Measurements from ENCODE around the gene PHC2. TPM values are rescaled to one million over a fixed set of nuclear protein-coding genes. Genes with fewer than 3 reads are reported as not detected.
A peak's percentile ranks its signal among the peaks of the same experiment; 100 is the strongest.

PHC2 gene
- total RNA-seq, 6 donors from 2014 or later = 103 to 173 (median 129) TPM

DNA sequence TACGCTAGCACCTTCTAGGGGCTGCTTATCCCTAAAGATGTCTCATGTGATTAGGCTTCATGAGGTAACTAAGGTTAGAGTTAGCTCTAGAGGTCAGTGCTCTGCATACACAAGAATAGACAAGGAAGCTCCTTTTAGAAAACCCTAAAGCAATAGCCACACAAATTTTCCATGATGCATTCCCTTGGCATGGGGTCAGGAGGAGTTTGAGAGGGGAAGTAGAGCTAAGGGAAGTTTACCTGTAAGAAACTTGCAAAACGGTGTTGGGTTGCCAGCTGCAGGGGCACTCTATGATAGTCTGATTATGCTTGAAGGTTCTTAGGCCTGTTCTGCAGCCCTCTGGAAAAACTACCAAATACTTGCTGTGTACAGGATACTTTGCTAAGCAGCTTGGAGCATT is 71.0 kb downstream of the PHC2 start:
- H3K27ac ChIP-seq = no peak overlapping the region
- H3K36me3 ChIP-seq = no peaks in the 10 kb centered on the region
- TF ChIP-seq POLR2AphosphoS5 (IDR thresholded peaks at IDR 0.05) (no peak), POLR2A (IDR thresholded peaks at IDR 0.05) (no peak), EP300 (IDR thresholded peaks at IDR 0.05) (no peak)
- H3K4me1 ChIP-seq = peaks cover 14 to 34% (median 27%) of the 10 kb centered on the region in 4 donors
- DNase-seq = peak in 1 of 2 donors; percentile 36
- 72 to 73% methylated on average over 2 of the region's 2 CpGs for WGBS, 2 donors
- H3K9me3 ChIP-seq = no peaks in the 10 kb centered on the region
- H3K4me3 ChIP-seq = no peak overlapping the region
- ATAC-seq (ENCODE audit: low FRiP score in 2 of 2) = no peak
- no peaks in the 10 kb centered on the region for H3K27me3 ChIP-seq

DNA sequence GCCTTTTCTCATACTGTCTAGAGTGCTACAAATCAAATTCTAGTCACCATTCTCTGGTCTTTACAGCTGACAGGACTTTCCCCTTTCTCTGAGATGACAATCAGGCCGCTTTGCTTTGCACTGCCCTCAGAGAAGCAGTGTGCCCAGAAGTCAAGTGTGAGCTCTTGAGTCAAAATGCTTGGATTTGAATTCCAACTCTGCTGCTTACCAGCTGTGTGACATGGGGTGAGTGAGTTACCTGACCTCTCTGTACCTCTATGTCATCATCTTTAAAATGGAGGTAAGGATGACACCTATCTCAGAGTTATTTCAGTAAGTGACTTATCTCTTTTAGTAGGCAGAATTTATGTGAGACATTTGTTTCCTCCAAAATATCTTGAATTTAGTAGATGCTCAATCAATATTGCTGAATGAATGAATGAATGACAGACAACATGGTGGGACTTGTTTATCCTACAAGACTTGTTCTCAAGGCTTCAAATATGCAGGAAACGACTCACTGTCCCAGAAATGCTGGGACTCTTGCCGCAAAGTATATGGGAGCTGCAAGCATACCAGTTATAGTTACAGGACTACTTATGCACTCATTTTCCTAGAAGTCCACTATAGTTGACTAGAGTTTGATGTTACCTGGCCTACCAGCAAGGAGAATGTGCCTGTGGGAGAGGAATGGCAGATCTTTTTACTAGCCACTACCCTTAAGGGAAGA is 71.9 kb downstream of the PHC2 start:
- peaks cover 7 to 28% (median 19%) of the 10 kb centered on the region in 4 donors for H3K4me1 ChIP-seq
- H3K9me3 ChIP-seq = no peaks in the 10 kb centered on the region
- no peak overlapping the region for H3K27ac ChIP-seq
- H3K36me3 ChIP-seq = peaks cover 0 to 7% (median 2%) of the 10 kb centered on the region in 4 donors
- DNase-seq = no peak
- no peak overlapping the region for H3K4me3 ChIP-seq
- 81 to 89% methylated on average over 3 of the region's 3 CpGs for WGBS, 2 donors
- no peak for ATAC-seq (ENCODE audit: low FRiP score in 2 of 2)
- no peaks in the 10 kb centered on the region for H3K27me3 ChIP-seq
- TF ChIP-seq EP300 (IDR thresholded peaks at IDR 0.05) (no peak), POLR2AphosphoS5 (IDR thresholded peaks at IDR 0.05) (no peak), POLR2A (IDR thresholded peaks at IDR 0.05) (no peak)
- TF ChIP-seq, protein P1, sequence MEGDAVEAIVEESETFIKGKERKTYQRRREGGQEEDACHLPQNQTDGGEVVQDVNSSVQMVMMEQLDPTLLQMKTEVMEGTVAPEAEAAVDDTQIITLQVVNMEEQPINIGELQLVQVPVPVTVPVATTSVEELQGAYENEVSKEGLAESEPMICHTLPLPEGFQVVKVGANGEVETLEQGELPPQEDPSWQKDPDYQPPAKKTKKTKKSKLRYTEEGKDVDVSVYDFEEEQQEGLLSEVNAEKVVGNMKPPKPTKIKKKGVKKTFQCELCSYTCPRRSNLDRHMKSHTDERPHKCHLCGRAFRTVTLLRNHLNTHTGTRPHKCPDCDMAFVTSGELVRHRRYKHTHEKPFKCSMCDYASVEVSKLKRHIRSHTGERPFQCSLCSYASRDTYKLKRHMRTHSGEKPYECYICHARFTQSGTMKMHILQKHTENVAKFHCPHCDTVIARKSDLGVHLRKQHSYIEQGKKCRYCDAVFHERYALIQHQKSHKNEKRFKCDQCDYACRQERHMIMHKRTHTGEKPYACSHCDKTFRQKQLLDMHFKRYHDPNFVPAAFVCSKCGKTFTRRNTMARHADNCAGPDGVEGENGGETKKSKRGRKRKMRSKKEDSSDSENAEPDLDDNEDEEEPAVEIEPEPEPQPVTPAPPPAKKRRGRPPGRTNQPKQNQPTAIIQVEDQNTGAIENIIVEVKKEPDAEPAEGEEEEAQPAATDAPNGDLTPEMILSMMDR (IDR thresholded peaks at IDR 0.05) = no peak

DNA sequence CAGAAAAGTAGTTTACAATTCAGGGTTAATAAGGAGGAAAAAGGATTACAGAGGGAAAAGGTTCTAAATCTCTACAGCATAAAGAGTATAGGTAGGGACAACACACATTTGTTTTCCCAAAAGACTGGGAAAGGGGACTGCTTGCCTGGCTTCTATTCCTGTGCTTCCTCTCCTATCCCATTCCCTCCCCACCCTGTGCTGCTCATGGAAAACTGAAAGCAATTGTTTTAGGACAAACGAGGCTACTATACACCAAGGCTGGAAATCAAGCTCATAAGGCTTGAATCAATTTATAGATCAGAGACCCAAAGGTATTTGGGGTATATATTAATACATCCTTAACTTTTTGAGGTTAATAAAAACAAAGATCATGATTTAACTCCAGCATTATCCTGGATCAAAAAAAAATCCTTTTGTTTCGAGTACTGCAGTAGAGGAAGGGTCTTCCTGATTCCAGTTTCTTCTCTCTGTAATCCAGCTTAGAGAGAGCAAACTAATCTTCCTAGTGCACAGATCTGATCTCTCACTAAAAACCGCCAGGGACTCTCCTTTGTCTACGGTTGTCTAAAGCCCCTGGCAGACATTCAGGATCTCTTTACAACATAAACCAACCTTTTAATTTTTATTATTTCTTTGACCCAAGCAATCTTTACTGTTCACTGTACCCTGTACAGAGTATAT is 72.6 kb downstream of the PHC2 start:
- H3K27me3 ChIP-seq = no peaks in the 10 kb centered on the region
- no peak overlapping the region for H3K27ac ChIP-seq
- peaks cover 0 to 21% (median 12%) of the 10 kb centered on the region in 4 donors for H3K4me1 ChIP-seq
- no peak for ATAC-seq (ENCODE audit: low FRiP score in 2 of 2)
- TF ChIP-seq EP300 (IDR thresholded peaks at IDR 0.05) (no peak), POLR2AphosphoS5 (IDR thresholded peaks at IDR 0.05) (no peak), POLR2A (IDR thresholded peaks at IDR 0.05) (no peak)
- TF ChIP-seq, protein P1 (IDR thresholded peaks at IDR 0.05) = no peak
- DNase-seq = no peak
- 49 to 57% methylated on average over 4 of the region's 4 CpGs for WGBS, 2 donors
- no peak overlapping the region for H3K4me3 ChIP-seq
- H3K36me3 ChIP-seq = peaks cover 0 to 7% (median 2%) of the 10 kb centered on the region in 4 donors
- H3K9me3 ChIP-seq = no peaks in the 10 kb centered on the region

DNA sequence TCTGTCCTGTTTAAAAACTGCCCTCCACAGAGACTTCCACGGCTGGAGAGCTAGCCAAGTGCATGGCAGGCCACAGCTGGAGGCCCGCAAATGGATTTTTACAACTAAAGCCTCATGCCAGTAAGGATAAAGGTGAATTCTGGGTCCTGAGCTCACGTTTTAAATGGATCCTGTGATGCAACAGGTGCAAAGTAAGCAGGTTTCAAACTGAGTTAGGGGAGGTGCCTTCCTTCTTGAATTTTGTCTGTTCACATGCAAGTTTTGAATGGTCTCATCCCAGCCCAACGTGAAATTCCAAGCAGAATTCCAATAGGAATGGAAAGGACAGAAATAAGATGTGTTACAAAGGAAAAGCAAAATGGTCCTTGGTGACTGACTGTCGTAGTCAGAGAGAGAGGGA is 73.8 kb downstream of the PHC2 start:
- WGBS, 2 donors = 93 to 95% methylated on average over 4 to 5 of the region's 5 CpGs

More for the DNA sequence above, 73.8 kb downstream of the PHC2 start:
- Histone ChIP-seq H3K9me3 (no peaks in the 10 kb centered on the region), H3K4me3 (no peak overlapping the region), H3K36me3 (peaks cover 0 to 7% (median 2%) of the 10 kb centered on the region in 4 donors), H3K27me3 (no peaks in the 10 kb centered on the region), H3K4me1 (peaks cover 0 to 18% (median 9%) of the 10 kb centered on the region in 4 donors), H3K27ac (no peak overlapping the region)
- ATAC-seq (ENCODE audit: low FRiP score in 2 of 2) (no peak), DNase-seq (no peak)
- TF ChIP-seq POLR2A (IDR thresholded peaks at IDR 0.05) (no peak), POLR2AphosphoS5 (IDR thresholded peaks at IDR 0.05) (no peak), EP300 (IDR thresholded peaks at IDR 0.05) (no peak)
- TF ChIP-seq, protein P1 (IDR thresholded peaks at IDR 0.05) = no peak
